Activated CD4-positive, alpha-beta memory T cell treated with anti-CD3 and anti-CD28 coated beads, Interleukin-2, amount 10 ng/mL, durations not matched to agents 7 days and 5 days (primary cell): ENCODE measurements around the gene PRSS16. TPM values are rescaled to one million over a fixed set of nuclear protein-coding genes. Genes with fewer than 3 reads are reported as not detected.

Source experiments
- CTCF ChIA-PET: fragments of 350-600 bp; sonication (Branson Sonifier 250); formaldehyde crosslinking; loops from one replicate; lab custom pipeline; 2021; ENCODE audit warnings: antibody characterized with exemption, inconsistent platforms; lab: Charles Lee
- POLR2A ChIA-PET: fragments of 350-600 bp; sonication (Branson Sonifier 250); formaldehyde crosslinking; loops from one replicate; lab custom pipeline; 2021; ENCODE audit warnings: antibody characterized with exemption; lab: Charles Lee
- DNase-seq: peaks from one replicate; pipeline ENCODE4 v3.0.0-alpha.2; 2020
- H3K27ac Mint-ChIP-seq: one replicate; pipeline ENCODE4 v1.8.0; 2021; ENCODE audit warnings: mild to moderate bottlenecking, mixed read lengths
- H3K27me3 Mint-ChIP-seq: one replicate; pipeline ENCODE4 v1.8.0; 2021; ENCODE audit warnings: mixed read lengths
- H3K36me3 Mint-ChIP-seq: one replicate; pipeline ENCODE4 v1.8.0; 2021; ENCODE audit warnings: low read depth, mixed read lengths
- H3K4me1 Mint-ChIP-seq: one replicate; pipeline ENCODE4 v1.8.0; 2021; ENCODE audit warnings: mixed read lengths
- H3K4me3 Mint-ChIP-seq: one replicate; pipeline ENCODE4 v1.8.0; 2021; ENCODE audit warnings: mild to moderate bottlenecking, mixed read lengths
- H3K9me3 Mint-ChIP-seq: one replicate; pipeline ENCODE4 v1.8.0; 2021; ENCODE audit warnings: mixed read lengths
- total RNA-seq, 2 experiments: library from RNA; stranded (reverse); gene quantifications; one replicate each; pipeline ENCODE4 v1.2.3, GENCODE V29; 2021

Gene PRSS16
- total RNA-seq, 2 experiments from 2014 or later: 1.3 to 1.6 TPM

DNA sequence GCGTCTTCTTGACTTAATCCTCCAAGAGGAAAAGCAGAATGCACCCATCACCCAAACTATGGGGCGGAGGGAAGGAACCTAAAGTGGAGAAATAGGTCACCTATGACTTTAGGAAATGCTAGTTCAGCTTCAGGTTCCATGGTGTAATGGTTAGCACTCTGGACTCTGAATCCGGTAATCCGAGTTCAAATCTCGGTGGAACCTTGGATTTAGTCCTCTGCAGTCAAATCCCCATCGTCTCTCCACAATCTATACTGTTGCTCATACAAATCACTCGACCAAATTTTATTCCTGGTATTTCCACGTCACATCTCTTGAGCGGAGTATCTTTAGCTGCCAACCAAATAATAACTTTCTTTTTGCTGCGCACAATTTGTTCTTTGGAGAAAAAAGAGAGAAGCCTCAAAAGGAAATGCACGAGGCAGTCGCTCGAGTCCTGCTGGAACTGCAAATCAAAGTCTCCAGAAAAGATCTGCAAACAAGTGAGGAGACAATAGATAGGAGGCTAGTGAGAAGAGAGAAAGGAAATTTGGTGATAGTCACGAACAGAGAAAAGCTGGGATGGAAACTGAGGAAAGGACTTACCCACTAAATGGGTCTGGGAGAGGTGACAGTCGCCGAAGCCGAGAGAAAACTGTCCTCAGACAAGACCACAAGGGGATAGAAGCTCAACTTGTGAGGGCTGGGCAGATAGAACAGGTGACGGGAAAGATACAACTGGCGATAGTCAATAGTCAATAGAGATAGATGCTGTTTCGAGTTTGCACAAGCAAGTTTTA lies 48.0 kb downstream of the PRSS16 start:
- H3K27ac Mint-ChIP-seq: no peak overlapping the region
- H3K36me3 Mint-ChIP-seq: peaks cover 14% of the 10 kb centered on the region
- no peak for DNase-seq
- peaks cover 76% of the 10 kb centered on the region for H3K27me3 Mint-ChIP-seq
- H3K9me3 Mint-ChIP-seq: peaks cover 14% of the 10 kb centered on the region
- POLR2A ChIA-PET: interaction anchor here (0.8 to 1.4 kb wide), 2 partner anchors 17 to 257 kb away, joined by 3 read pairs; no protein-coding TSS in a partner anchor
- H3K4me3 Mint-ChIP-seq: peak overlapping the region; percentile 30
- CTCF ChIA-PET: interaction anchor here (1.4 kb wide), 1 partner anchor 457 kb away, joined by 3 read pairs; no protein-coding TSS in a partner anchor
- H3K4me1 Mint-ChIP-seq: peaks cover 2% of the 10 kb centered on the region

DNA sequence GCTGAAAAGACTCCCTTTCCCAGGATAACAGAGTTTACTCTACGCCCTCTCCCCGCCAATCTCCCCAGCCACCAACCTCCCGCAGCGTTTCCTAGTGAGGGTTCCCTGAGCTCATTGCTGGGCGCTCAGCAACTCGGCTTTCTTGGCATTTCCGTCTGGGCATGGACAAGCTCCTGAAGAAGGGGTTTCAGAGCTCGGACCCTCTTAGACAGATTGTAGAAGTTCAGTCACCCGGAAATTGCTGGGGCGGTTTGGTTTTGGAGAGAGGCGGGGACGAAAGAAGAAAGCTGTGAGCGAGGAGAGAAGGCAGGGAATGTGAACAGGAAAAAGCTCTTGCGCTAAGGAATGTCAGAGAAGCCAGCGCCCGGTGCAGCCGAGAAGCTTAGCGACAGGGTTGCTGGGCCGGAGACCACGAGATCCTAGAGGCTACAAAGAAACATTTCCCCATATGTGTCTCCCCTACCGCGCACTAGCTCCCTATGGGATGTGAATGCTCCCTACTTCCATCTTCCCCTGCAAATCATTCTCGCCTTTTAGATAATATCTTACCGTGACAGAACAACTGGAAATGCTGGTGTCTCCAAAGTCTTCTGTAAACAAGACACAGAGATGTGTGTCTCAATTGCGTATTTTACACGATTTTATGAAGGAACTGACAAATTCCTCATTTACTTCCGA lies 48.7 kb downstream of the PRSS16 start:
- ChIA-PET POLR2A (interaction anchor here (0.8 to 1.4 kb wide), 2 partner anchors 16 to 256 kb away, joined by 3 read pairs; no protein-coding TSS in a partner anchor), CTCF (interaction anchor here (1.4 kb wide), 1 partner anchor 456 kb away, joined by 3 read pairs; no protein-coding TSS in a partner anchor)
- Mint-ChIP-seq H3K9me3 (peaks cover 11% of the 10 kb centered on the region), H3K27ac (peak overlapping the region; percentile 44), H3K36me3 (peaks cover 10% of the 10 kb centered on the region), H3K4me1 (peaks cover 2% of the 10 kb centered on the region), H3K4me3 (no peak overlapping the region), H3K27me3 (peaks cover 71% of the 10 kb centered on the region)
- no peak for DNase-seq

DNA sequence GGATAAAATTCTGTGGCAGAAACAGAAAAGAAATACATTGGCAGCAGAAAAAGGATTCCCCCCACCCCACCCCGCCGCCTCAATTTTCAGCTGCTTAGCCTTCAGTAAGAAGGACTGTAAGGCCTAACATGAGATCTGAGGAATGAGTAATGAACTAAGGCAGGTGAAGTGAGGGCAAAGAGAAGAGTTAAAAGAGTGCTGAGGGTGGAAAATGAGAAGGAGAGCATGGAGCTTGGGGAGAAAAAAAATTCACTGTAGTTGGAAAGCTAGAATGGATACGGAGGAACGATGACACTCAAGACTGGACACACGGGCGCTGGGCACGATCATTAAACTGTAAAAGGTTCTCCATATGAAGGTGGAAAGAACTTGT lies 50.0 kb downstream of the PRSS16 start:
- H3K9me3 Mint-ChIP-seq: peaks cover 4% of the 10 kb centered on the region
- H3K36me3 Mint-ChIP-seq: peaks cover 6% of the 10 kb centered on the region
- CTCF ChIA-PET: no interaction called here

DNA sequence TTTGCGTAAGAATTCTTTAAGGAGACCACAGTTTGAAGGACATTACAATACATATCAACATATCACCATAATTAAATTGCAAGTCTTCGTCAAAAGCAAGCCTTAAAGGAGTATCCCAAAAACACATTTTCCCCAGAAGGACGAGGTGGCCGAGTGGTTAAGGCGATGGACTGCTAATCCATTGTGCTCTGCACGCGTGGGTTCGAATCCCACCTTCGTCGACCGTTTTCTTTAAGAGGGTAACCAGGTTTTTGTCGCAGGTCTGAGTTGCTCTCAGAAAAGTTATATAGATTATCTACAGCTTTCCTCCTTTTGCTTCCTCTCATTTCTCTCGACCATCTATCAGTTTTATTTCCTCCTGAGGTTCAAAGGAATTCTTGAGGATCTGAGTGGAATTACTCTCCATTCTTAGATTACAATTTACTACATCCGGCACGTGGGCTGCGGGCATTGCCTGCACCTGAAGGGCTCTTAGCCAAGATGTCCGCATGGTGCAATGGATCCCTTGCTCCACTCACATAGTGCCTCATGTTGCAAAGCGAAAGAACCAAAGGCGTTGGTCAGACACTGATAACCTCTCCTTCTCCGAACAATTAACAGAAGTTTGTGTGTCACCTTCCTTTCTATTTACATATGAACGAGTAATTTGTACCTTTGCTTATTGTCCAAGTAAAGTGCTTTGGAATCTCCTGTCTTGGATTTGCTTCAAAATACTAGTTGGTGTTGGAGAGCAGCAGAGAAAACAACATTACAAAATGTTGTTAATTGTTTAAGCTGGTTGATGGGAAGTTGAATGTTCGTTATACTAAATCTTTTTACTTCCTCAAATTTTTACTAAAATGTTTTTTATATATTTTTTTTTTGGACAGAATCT lies 50.6 kb downstream of the PRSS16 start:
- no peak overlapping the region for H3K4me3 Mint-ChIP-seq

More for the DNA sequence above, 50.0 kb downstream of the PRSS16 start:
- Mint-ChIP-seq H3K4me3 (no peak overlapping the region), H3K4me1 (peaks cover 2% of the 10 kb centered on the region), H3K27me3 (peaks cover 69% of the 10 kb centered on the region), H3K27ac (peak overlapping the region; percentile 16)
- no peak for DNase-seq
- POLR2A ChIA-PET: no interaction called here

DNA sequence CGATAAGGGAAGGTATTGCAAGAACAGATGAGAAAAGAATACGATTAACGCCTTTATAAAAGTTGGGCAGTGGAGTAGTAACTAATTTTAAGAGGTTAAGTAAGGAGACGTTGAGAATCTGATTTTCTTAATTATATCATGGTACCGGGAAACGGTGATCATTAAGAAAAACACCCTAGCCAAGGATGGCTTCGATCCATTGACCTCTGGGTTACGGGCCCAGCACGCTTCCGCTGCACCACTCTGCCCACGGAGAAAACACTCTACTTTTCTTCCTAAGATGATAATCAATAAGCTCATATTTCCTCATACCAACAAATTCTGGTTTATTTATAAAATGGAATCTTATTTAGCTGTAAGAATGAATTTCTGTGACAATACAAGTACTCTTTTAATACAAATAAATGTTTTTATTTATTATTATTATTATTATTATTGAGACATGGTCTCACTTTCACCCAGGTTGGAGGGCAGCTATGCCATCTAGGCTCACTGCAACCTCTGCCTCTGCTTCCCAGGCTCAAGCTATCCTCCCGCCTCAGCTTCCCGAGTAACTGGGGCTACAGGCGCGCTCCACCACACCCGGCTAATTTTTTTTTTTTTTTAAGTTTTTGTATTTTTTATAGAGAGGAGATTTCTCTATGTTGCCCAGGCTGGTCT lies 56.2 kb downstream of the PRSS16 start:
- Mint-ChIP-seq H3K4me1 (no peaks in the 10 kb centered on the region), H3K9me3 (peaks cover 8% of the 10 kb centered on the region), H3K27me3 (peaks cover 51% of the 10 kb centered on the region), H3K36me3 (peaks cover 2% of the 10 kb centered on the region), H3K27ac (no peak overlapping the region), H3K4me3 (no peak overlapping the region)
- no peak for DNase-seq
- ChIA-PET CTCF (interaction anchor here (0.6 to 1.5 kb wide), 5 partner anchors 9 to 1283 kb away, joined by 3 to 6 read pairs (median 3); partner anchors contain the start of gene POM121L2), POLR2A (no interaction called here)

More for the DNA sequence above, 50.6 kb downstream of the PRSS16 start:
- Mint-ChIP-seq H3K36me3 (peaks cover 8% of the 10 kb centered on the region), H3K27ac (peak overlapping the region; percentile 16), H3K27me3 (peaks cover 74% of the 10 kb centered on the region), H3K9me3 (peaks cover 7% of the 10 kb centered on the region), H3K4me1 (peaks cover 2% of the 10 kb centered on the region)
- POLR2A ChIA-PET: no interaction called here
- DNase-seq: no peak
- CTCF ChIA-PET: no interaction called here

Other genes starting within 250 kb of the PRSS16 start
- not detected for gene POM121L2, start 64.6 kb downstream of the PRSS16 start, total RNA-seq
- 1 to 10 TPM; 1.3 to 1.6 TPM for gene ZNF391, start 141.1 kb downstream of the PRSS16 start, total RNA-seq
- gene ZNF184, start 225.4 kb downstream of the PRSS16 start, total RNA-seq: 10 to 100 TPM; 16.2 to 16.3 TPM